Iris pigment epithelial cell (primary cell): ENCODE measurements around the gene KRTDAP.

Experiments
- DNase-seq: peaks from one replicate; pipeline ENCODE4 v3.0.0-alpha.2; 2011; ENCODE audit warnings: low read depth

KRTDAP gene

DNA sequence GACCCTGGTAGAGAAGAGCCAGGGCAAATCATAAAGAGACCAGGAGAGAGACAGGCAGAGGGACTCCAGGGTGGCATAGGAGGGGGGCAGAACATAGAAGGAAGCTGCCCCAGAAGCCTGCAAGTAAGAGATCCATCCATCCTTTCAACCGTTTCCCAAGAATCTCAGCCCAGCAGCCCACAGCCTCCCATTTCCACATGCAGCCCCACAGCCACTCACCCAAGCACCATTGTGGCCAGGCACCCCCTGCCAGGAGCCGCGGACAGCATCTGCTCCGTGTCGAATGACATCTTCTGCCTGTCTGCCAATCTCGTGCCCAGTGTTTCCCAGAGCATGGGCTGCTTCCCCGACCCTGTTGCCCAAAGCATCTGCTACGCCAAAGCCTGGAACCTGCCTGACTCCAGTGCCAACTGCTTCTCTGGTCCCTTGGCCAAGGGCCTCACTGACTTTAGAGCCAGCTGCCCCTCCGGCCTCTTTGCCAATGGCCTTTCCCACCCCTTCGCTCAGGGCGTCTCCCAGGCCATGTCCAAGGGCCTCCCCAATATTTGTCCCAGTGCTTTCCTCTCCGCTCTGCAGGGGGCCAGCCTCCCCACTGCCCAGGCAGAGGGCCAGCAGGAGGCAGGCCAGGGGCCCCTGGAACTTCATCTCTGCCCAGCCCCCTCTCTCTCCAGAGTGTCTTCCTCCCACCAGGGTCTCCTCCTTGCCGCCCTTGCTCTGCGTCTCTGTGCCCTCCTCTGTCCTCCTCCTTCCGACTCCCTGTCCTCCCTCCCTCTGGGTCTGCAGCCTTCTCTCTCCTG is 22.8 kb upstream of the KRTDAP start:
- DNase-seq = no peak

- DNase-seq = no peak
Measured at GRCh38 chr19:35511337-35511736, 21.1 kb upstream of the KRTDAP start.

GRCh38 chr19:35510626-35510964 is 20.3 kb upstream of the KRTDAP start:
- no peak for DNase-seq

DNA sequence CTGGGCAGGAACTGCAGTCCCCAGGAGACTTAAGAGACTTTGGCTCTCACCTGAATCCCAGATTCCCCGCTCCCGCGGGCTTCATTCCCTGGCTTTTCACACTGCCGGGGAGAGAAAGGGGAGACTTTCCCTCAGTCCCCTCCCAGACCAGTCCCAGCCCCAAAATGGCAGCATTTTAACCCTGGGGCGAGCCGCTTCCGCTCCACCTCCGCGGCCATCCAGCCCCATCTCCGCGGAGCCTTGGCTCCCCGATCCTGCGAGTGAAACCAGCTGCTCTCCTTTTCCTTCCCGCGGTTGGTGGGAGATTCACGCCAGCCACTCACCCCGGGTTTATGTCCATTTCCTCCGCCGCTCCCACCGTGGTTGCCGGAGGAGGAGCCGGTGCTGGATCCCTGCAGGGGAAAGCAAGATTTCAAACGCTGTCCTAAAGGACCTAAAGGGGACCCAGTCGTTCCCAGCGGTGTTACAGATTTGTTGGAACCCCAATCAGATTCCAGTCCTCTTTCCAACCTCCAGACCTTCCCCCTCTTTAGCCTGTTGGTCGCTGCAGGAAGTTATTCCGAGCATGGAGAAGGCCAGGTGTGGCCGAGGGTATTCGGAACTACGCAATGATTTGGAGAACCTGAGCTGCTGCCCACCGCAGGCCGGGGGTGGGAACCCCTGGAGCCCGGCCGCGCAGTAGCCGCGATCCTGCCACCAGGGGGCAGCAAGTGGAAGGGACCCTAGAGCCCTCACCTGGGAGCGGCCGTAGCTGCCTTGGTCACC is 19.8 kb upstream of the KRTDAP start:
- peak; percentile 16 for DNase-seq

- DNase-seq = no peak
Measured at GRCh38 chr19:35509018-35509652, 18.9 kb upstream of the KRTDAP start.

GRCh38 chr19:35508129-35508528 is 17.9 kb upstream of the KRTDAP start:
- no peak for DNase-seq

GRCh38 chr19:35507561-35507960 is 17.3 kb upstream of the KRTDAP start:
- no peak for DNase-seq

DNA sequence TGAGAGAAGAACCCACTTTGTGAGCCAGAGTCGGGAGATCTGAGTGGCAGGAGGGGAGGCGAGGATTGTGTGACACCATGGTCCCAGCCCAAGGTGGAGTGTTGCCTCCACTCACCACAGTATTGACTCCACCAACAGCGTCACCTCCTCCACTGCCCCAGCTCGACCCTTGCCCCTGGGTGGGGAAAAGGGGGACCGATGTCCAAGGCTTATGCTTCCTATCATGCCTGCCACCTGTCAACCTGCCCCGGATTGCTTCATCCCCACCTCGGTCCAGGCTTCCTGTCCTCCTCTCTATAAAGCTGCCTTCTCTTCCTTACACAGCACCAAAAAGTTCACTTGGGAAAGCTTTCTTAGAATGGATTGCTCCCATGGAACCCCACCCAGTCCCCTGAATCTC is 15.7 kb upstream of the KRTDAP start:
- no peak for DNase-seq

GRCh38 chr19:35502751-35503150 is 12.5 kb upstream of the KRTDAP start:
- no peak for DNase-seq

- DNase-seq = no peak
Measured at GRCh38 chr19:35501684-35502083, 11.4 kb upstream of the KRTDAP start.

DNA sequence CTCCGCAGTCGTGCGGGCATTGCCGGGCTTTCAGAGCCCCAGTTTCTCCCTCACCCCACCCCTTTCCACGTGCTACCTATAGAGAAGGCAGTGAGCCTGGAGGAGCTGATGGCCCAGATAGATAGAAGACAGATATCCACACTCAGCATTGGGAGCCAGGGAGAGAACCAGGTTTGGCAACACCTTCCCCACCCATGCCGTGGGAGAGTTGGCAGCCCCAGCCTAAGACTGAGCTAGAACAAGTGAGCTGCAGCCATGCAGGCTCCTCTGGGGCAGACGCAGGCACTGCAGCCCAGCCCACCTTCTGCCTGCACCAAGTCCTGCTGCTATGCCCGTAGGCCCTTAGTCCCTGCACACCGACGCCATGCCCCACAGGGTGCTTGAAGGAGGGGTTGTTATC is 10.3 kb upstream of the KRTDAP start:
- no peak for DNase-seq

GRCh38 chr19:35498984-35499527 is 8.8 kb upstream of the KRTDAP start:
- no peak for DNase-seq

DNA sequence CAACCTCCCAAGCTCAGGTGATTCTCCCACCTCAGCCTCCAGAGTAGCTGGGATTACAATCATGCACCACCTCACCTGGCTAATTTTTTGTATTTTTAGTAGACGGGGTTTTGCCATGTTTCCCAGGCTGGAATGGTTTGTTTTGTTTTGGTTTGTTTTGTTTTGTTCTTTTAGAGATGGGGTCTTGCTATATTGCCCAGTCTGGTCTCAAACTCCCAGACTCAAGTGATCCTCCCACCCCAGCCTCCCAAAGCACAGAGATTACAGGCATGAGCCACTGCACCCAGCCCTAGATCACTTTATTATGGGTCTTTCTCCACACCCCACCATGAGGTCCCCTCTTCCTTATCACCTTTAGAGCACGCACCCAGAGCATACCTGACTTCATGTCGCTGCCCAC is 8.0 kb upstream of the KRTDAP start:
- DNase-seq = no peak

DNA sequence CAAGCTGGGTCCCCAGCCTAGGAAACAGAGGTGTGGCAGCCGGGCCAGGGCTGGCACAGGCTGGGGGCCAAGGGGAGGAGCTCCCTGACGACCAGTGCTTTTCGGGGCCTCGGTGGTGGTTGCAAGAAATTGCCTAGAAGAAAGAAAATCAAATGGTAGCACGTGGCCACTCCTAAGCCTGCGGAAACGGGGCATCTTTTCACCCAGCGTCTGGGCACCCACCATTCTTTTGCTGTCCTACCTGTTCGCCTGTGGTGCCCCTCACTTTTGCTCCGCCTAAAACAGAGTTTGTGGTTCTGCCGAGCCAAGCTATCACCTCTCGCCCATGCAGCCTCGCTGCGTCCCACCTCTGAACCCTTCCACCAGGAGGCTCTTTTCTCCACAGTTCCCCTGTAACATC is 7.1 kb upstream of the KRTDAP start:
- DNase-seq = no peak

GRCh38 chr19:35495107-35496064 is 5.1 kb upstream of the KRTDAP start:
- peak; percentile 67 for DNase-seq

DNA sequence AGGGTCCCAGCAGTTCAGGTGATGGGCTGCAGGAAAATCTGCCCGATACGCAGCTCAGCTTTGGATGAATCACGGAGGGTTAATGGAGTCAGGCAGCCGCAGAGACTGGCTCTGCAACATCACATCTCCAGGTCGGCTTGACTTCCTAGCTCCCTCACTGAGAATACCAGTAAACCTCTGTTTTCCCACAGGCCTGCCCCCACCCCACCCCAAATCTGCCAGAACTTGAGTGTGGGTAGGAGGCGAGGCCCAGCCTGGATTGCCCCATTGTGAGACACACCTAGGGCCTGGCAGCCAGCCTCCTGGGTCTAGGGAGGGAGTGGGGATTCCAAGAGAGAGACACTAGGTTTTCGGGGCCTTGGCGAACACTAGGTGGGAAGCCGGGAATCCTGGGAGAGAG is 3.7 kb upstream of the KRTDAP start:
- DNase-seq = no peak

DNA sequence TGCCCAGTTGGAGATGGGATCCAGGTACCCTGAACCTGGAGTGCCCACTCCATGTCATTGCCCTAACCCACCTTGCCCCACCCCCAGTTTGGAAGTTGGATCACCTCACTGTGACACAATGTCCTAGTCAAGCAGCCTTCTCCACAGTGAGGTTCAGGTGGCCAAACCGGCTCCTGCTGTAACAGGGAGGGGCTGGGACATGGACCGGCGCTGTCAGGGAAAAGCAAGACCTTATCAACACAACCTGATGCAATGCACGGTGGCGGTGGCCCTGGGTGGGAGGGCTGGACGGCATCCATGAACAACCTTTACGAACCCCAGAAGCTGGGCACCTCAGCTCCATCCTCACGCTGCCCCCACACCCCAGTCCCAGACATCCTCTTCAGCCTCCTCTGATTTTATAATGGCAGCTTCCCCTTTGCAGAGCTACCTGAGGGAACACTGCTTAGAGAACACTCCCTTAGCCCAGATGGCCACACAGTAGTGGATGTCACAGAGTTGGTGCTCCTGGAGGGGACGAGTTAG is 1.6 kb upstream of the KRTDAP start:
- DNase-seq = no peak

DNA sequence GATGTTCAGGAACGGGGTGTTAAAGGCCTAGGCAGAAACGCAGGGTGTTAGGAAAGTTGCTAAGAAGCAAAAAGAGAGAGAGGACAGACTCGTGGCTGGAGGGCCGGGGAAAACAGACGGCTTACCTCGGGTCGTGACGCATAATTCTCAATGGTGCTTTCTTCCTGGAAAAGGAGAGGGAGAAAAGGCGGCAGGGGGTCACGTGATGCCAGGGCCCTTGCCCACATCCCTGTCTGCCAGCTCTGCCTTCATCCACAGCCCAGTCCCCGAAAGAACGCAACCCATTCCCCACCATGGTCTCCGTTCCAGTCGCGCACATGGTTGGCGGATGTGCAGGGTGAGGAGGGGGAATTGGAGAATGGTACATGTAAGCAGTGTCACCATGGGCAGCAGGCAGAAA is 1.6 kb downstream of the KRTDAP start:
- DNase-seq = no peak

- no peak for DNase-seq
Measured at GRCh38 chr19:35487656-35488182, 2.5 kb downstream of the KRTDAP start.

DNA sequence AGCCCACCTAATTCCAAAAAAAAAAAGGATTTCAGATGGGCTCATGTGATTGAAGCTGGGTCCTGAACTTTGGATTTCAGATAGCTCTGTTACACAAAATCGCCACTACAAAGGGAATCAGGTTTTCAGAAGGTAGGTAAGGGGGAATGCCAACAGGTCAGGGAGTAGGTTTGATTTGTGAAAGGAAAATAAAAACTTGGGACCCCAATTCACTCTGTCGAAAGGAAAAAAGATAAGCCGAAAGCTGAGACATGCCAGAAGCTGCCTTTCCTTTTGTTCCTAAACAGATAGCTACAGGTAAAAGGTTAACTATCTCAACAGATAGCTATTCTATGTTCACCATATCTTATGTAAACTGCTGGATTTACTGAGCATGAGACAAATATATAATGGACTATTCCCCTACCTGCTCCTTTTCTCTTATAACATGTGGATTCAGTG is 4.0 kb downstream of the KRTDAP start:
- no peak for DNase-seq
